ENCODE data around the gene VGF.

Gene VGF

DNA sequence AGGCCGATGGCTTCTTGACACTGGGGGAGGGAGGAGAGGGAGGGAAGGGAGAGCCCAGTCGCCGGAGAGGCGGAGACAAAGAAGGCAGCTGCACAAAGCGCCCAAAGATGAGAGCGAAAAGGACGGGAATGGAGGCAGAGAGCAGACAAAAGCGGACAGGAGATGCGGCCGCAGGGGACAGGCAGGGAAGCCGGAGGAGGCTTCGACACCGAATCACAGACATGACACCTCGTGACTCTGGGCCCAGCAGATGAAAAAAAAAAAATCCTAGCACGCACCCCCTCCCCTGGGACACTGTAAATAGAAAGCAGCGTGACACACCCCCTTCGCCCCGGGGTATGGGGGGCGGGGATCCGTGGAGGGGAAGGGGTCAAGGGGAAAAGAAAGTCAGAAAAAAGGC, 13.7 kb upstream of the VGF start:
- Histone ChIP-seq H3K4me3 (replicated peaks; ENCODE audit: insufficient read depth, low read length) (no peak overlapping the region), H3K27me3 (ENCODE audit: insufficient read depth, poor library complexity, severe bottlenecking) (peaks cover 52% of the 10 kb centered on the region)
- no peak for DNase-seq (ENCODE audit: low read depth in 1 of 2, low spot score in 1 of 2)

DNA sequence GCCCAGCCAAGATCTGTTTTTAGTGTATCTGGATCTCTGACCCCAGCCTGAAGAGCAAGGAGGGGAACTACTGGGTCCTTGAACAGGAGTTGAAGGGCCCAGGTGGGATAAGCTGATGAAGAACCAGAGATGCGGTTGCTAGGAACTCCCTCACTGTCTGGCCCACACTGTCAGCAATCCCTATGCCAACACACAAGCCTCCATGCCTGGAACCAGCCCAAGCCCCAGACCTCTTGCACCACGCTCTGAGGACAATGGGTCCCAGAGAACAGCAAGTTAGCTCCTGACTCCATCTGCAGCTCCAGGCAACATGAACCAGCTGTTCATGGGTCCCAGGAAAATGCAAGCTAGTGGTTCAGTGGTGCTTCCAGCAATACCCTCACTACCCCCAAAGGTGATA, 12.3 kb upstream of the VGF start:
- no peak overlapping the region for H3K27ac ChIP-seq (replicated peaks)
- no peak for DNase-seq (ENCODE audit: low read depth in 1 of 2, low spot score in 1 of 2)
- H3K4me3 ChIP-seq (replicated peaks; ENCODE audit: insufficient read depth, low read length), result no peak overlapping the region
- peaks cover 67% of the 10 kb centered on the region for H3K27me3 ChIP-seq (ENCODE audit: insufficient read depth, poor library complexity, severe bottlenecking)
- TF ChIP-seq SPI1 (IDR thresholded peaks at IDR 0.05; ENCODE audit: borderline replicate concordance, low read depth) (no peak), GABPA (IDR thresholded peaks at IDR 0.05; ENCODE audit: low read depth) (no peak), CTCF (IDR thresholded peaks at IDR 0.05; ENCODE audit: insufficient read depth, low read length) (no peak), POLR2AphosphoS5 (IDR thresholded peaks at IDR 0.05; ENCODE audit: low read depth) (no peak), REST (IDR thresholded peaks at IDR 0.05; ENCODE audit: insufficient replicate concordance, low read depth) (no peak)

More for the DNA sequence above, 13.7 kb upstream of the VGF start:
- H3K27ac ChIP-seq (replicated peaks), result no peak overlapping the region
- TF ChIP-seq SPI1 (IDR thresholded peaks at IDR 0.05; ENCODE audit: borderline replicate concordance, low read depth), result no peak
- TF ChIP-seq REST (IDR thresholded peaks at IDR 0.05; ENCODE audit: insufficient replicate concordance, low read depth), result no peak
- no peak for TF ChIP-seq CTCF (IDR thresholded peaks at IDR 0.05; ENCODE audit: insufficient read depth, low read length)
- no peak for TF ChIP-seq POLR2AphosphoS5 (IDR thresholded peaks at IDR 0.05; ENCODE audit: low read depth)
- TF ChIP-seq GABPA (IDR thresholded peaks at IDR 0.05; ENCODE audit: low read depth), result no peak

DNA sequence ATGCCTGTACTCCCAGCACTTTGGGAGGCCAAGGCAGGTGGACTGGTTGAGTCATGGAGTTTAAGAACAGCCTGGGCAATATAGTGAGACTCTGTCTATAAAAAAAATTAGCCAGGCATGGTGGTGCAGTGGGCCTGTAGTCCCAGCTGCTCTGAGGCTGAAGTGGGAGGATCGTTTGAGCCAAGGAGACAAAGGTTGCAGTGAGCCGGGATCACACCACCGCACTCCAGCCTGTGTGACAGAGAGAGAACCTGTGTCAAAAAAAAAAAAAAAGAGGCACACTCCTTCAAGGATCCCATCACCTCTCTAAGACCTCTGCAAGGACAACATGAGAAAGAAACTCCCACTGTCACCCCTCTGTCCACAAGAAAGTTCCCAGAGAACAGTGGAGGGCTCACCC, 10.3 kb upstream of the VGF start:
- peaks cover 74% of the 10 kb centered on the region for H3K27me3 ChIP-seq (ENCODE audit: insufficient read depth, poor library complexity, severe bottlenecking)
- no peak for DNase-seq (ENCODE audit: low read depth in 1 of 2, low spot score in 1 of 2)
- TF ChIP-seq REST (IDR thresholded peaks at IDR 0.05; ENCODE audit: insufficient replicate concordance, low read depth), result no peak
- TF ChIP-seq CTCF (IDR thresholded peaks at IDR 0.05; ENCODE audit: insufficient read depth, low read length), result no peak
- TF ChIP-seq POLR2AphosphoS5 (IDR thresholded peaks at IDR 0.05; ENCODE audit: low read depth), result no peak
- no peak for TF ChIP-seq GABPA (IDR thresholded peaks at IDR 0.05; ENCODE audit: low read depth)
- TF ChIP-seq SPI1 (IDR thresholded peaks at IDR 0.05; ENCODE audit: borderline replicate concordance, low read depth), result no peak
- H3K27ac ChIP-seq (replicated peaks), result no peak overlapping the region
- no peak overlapping the region for H3K4me3 ChIP-seq (replicated peaks; ENCODE audit: insufficient read depth, low read length)
